ENCODE measurements around the gene MTX2.
"Not testable (repeated sequence)": the region's sequence is repeated elsewhere in the genome, so short reads cannot be mapped to it uniquely, and the experiment has no call there.

MTX2 gene

GRCh38 chr2:176285321-176285720 lies 16.1 kb downstream of the MTX2 start:
- DNase-seq (ENCODE audit: low read depth, low spot score): no peak

GRCh38 chr2:176291335-176291734 lies 22.1 kb downstream of the MTX2 start:
- no peak for DNase-seq (ENCODE audit: low read depth, low spot score)

- DNase-seq (ENCODE audit: low read depth, low spot score): no peak
Observed at GRCh38 chr2:176291809-176292283, 22.6 kb downstream of the MTX2 start.

GRCh38 chr2:176292608-176293007 lies 23.4 kb downstream of the MTX2 start:
- no peak for DNase-seq (ENCODE audit: low read depth, low spot score)

GRCh38 chr2:176293334-176293733 lies 24.1 kb downstream of the MTX2 start:
- no peak for DNase-seq (ENCODE audit: low read depth, low spot score)

- no peak for DNase-seq (ENCODE audit: low read depth, low spot score)
Observed at GRCh38 chr2:176297067-176297466, 27.8 kb downstream of the MTX2 start.

- no peak for DNase-seq (ENCODE audit: low read depth, low spot score)
Observed at GRCh38 chr2:176297737-176298136, 28.5 kb downstream of the MTX2 start.

GRCh38 chr2:176306020-176306419 lies 36.8 kb downstream of the MTX2 start:
- not testable (repeated sequence) for DNase-seq (ENCODE audit: low read depth, low spot score)

GRCh38 chr2:176317199-176317598 lies 48.0 kb downstream of the MTX2 start:
- DNase-seq (ENCODE audit: low read depth, low spot score): no peak

- DNase-seq (ENCODE audit: low read depth, low spot score): no peak
Observed at GRCh38 chr2:176317623-176318065, 48.4 kb downstream of the MTX2 start.

- no peak for DNase-seq (ENCODE audit: low read depth, low spot score)
Observed at GRCh38 chr2:176321916-176322315, 52.7 kb downstream of the MTX2 start.

GRCh38 chr2:176324862-176325261 lies 55.6 kb downstream of the MTX2 start:
- no peak for DNase-seq (ENCODE audit: low read depth, low spot score)

- DNase-seq (ENCODE audit: low read depth, low spot score): no peak
Observed at GRCh38 chr2:176325732-176326131, 56.5 kb downstream of the MTX2 start.

- DNase-seq (ENCODE audit: low read depth, low spot score): no peak
Observed at GRCh38 chr2:176328149-176328548, 58.9 kb downstream of the MTX2 start.

- DNase-seq (ENCODE audit: low read depth, low spot score): no peak
Observed at GRCh38 chr2:176330612-176331011, 61.4 kb downstream of the MTX2 start.

GRCh38 chr2:176331646-176332045 lies 62.4 kb downstream of the MTX2 start:
- no peak for DNase-seq (ENCODE audit: low read depth, low spot score)

GRCh38 chr2:176334729-176335128 lies 65.5 kb downstream of the MTX2 start:
- DNase-seq (ENCODE audit: low read depth, low spot score): no peak

GRCh38 chr2:176338395-176338794 lies 69.2 kb downstream of the MTX2 start:
- no peak for DNase-seq (ENCODE audit: low read depth, low spot score)

GRCh38 chr2:176339208-176339607 lies 70.0 kb downstream of the MTX2 start:
- no peak for DNase-seq (ENCODE audit: low read depth, low spot score)

GRCh38 chr2:176356251-176356650 lies 87.0 kb downstream of the MTX2 start:
- no peak for DNase-seq (ENCODE audit: low read depth, low spot score)

GRCh38 chr2:176364273-176364977 lies 95.2 kb downstream of the MTX2 start:
- no peak for DNase-seq (ENCODE audit: low read depth, low spot score)

- no peak for DNase-seq (ENCODE audit: low read depth, low spot score)
Observed at GRCh38 chr2:176368349-176368748, 99.1 kb downstream of the MTX2 start.

- DNase-seq (ENCODE audit: low read depth, low spot score): no peak
Observed at GRCh38 chr2:176370467-176371171, 101.4 kb downstream of the MTX2 start.

Measured in brain pericyte (primary cell).